Peyer's patch (tissue), 4 donors: ENCODE results near the gene SOCS7. TPM values are rescaled to one million over a fixed set of nuclear protein-coding genes. Genes with fewer than 3 reads are reported as not detected.

Experiments used
- DNase-seq, 3 donors: peaks; one replicate each; pipeline ENCODE4 v3.0.0-alpha.2; 2017 to 2019
- H3K27ac ChIP-seq, 4 donors: fragments of 200-600 bp; sonication (generic); one replicate each; pipeline ENCODE4 v1.5.1; 2016 to 2019
- H3K27me3 ChIP-seq, 2 donors: fragments of 200-600 bp; sonication (generic); one replicate each; pipeline ENCODE4 v1.5.1; 2019
- H3K36me3 ChIP-seq, 3 donors: fragments of 200-600 bp; sonication (generic); one replicate each; pipeline ENCODE4 v1.5.1; 2016 to 2019
- H3K4me1 ChIP-seq, 4 donors: fragments of 200-600 bp; sonication (generic); one replicate each; pipeline ENCODE4 v1.5.1; 2016 to 2019
- H3K4me3 ChIP-seq, 4 donors: fragments of 200-600 bp; sonication (generic); 1 replicate in 3 of 4; 2 replicates in 1 of 4; pipeline ENCODE4 v1.5.1; 2016 to 2019; ENCODE audit warnings: mild to moderate bottlenecking in 1 of 4
- H3K9me3 ChIP-seq, 4 donors: fragments of 200-600 bp; sonication (generic); one replicate each; pipeline ENCODE4 v1.5.1; 2016 to 2019; ENCODE audit warnings: mild to moderate bottlenecking in 1 of 4
- POLR2A ChIP-seq, 2 donors: fragments of 450-650 bp; IDR thresholded peaks; one replicate each; pipeline ENCODE4 v1.5.1; 2017; ENCODE audit warnings: antibody characterized with exemption in 2 of 2, mild to moderate bottlenecking in 2 of 2, moderate library complexity in 2 of 2
- total RNA-seq, 4 donors: library from RNA; depleted of rRNA; stranded (reverse); fragments of >200 nt; gene quantifications; one replicate each; pipeline ENCODE4 v1.1.0, GENCODE V29; 2016
- TF ChIP-seq, protein P1 (sequence below), 6 experiments: fragments of 450-650 bp in 4 of 6; fragments of 200-600 bp in 2 of 6; sonication (generic) in 1 of 6; IDR thresholded peaks; one replicate each; pipeline ENCODE4 v1.5.1; 2017 to 2019; ENCODE audit warnings: antibody characterized with exemption in 6 of 6, mild to moderate bottlenecking in 3 of 6, moderate library complexity in 1 of 6

The SOCS7 gene
- total RNA-seq, 4 donors from 2014 or later, result 14.2 to 24.5 (median 16.1) TPM

DNA sequence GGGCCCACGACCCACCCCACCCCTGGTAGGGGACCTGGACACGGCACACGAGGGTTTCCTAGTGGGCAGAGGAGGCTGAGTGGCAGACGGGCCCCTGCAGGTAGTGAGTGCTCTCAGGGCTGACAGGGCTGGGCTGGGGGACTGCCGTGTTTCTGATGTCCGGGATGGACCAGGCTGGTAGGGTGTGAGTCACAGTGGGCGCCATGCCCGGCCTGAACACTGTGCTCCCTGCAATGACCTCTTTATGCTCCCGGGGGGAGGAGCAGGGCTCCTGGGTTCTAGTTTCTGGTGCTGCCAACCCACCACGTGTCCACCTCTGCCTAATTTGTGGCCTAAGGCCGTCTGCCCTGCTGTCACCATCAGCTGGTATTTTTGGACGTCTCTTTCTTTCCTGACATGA, 102.9 kb downstream of the SOCS7 start:
- Histone ChIP-seq H3K4me3 (peak overlapping the region in 3 of 4 donors; percentile 15 to 42 (median 38)), H3K4me1 (peaks cover 0 to 26% (median 0%) of the 10 kb centered on the region in 4 donors), H3K27ac (peak overlapping the region; percentile 46 to 74 (median 56)), H3K36me3 (no peaks in the 10 kb centered on the region), H3K9me3 (no peaks in the 10 kb centered on the region), H3K27me3 (no peaks in the 10 kb centered on the region)
- peak in 2 of 3 donors; percentile 19 to 59 for DNase-seq
- no peak for TF ChIP-seq POLR2A (IDR thresholded peaks at IDR 0.05)
- TF ChIP-seq, protein P1, sequence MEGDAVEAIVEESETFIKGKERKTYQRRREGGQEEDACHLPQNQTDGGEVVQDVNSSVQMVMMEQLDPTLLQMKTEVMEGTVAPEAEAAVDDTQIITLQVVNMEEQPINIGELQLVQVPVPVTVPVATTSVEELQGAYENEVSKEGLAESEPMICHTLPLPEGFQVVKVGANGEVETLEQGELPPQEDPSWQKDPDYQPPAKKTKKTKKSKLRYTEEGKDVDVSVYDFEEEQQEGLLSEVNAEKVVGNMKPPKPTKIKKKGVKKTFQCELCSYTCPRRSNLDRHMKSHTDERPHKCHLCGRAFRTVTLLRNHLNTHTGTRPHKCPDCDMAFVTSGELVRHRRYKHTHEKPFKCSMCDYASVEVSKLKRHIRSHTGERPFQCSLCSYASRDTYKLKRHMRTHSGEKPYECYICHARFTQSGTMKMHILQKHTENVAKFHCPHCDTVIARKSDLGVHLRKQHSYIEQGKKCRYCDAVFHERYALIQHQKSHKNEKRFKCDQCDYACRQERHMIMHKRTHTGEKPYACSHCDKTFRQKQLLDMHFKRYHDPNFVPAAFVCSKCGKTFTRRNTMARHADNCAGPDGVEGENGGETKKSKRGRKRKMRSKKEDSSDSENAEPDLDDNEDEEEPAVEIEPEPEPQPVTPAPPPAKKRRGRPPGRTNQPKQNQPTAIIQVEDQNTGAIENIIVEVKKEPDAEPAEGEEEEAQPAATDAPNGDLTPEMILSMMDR (IDR thresholded peaks at IDR 0.05), result no peak

Other genes starting within 250 kb of the SOCS7 start
- gene TBC1D3E, start 223.9 kb upstream of the SOCS7 start, total RNA-seq, result not detected
- not detected for gene TBC1D3, start 159.3 kb upstream of the SOCS7 start, total RNA-seq
- gene MRPL45, start 54.7 kb upstream of the SOCS7 start, total RNA-seq, result 10 to 100 TPM in 3 of 4 donors, 1 to 10 TPM in 1; 6.6 to 23.8 (median 17.8) TPM
- under 1 TPM in 2 of 4 donors, not detected in 2; 0.13 to 0.18 TPM for gene GPR179, start 7.9 kb upstream of the SOCS7 start, total RNA-seq
- gene ARHGAP23, start 76.6 kb downstream of the SOCS7 start, total RNA-seq, result 10 to 100 TPM in 2 of 4 donors, 1 to 10 TPM in 1, under 1 TPM in 1; 0.88 to 36.3 (median 8.9) TPM